Measurements from ENCODE around the gene SBNO1. TPM values are rescaled to one million over a fixed set of nuclear protein-coding genes. Genes with fewer than 3 reads are reported as not detected.

The SBNO1 gene
- total and polyA plus RNA-seq, 2 donors (not counting 3 experiments of a cell fraction or from before 2014, with no cell fraction given) = 4.8 to 34.2 TPM

DNA sequence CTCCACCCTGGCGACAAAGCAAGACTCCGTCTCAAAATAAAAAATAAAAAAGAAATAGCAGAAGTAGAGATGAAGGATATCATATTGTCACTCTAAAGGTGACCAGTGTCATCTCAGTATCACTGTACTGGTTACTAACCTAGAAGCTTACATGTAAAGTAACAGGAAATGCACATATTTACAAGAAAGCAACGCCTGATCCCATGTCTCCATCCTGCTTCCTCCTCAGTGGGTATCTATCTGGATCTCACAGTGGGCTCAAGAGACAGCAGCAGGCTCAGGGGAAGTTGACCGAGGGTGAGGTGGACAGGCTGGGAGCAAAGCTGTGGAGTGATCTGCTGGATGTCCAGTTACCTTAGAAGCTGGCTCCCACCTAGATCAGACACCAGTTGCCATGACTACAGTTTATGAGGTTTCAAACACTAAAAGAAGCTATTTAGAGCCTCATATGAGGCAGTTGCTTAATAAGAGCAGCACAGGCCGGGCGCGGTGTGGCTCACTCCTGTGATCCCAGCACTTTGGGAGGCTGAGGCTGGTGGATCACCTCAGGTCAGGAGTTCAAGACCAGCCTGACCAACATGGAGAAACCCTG, 120.9 kb downstream of the SBNO1 start:
- ChIA-PET POLR2A (no interaction called here), CTCF (no interaction called here)
- Histone ChIP-seq H3K9ac (replicated peaks; ENCODE audit: extremely low read depth, insufficient read depth, low read length) (no peak overlapping the region), H3K4me3 (replicated peaks in 1 of 3; ENCODE audit: insufficient read depth in 1 of 3, low read depth in 1 of 3, low read length in 3 of 3) (no peak overlapping the region), H3K4me1 (ENCODE audit: control insufficient read depth, extremely low read depth, insufficient read depth, low read length) (peaks cover 10% of the 10 kb centered on the region), H2AFZ (ENCODE audit: low read depth, low read length) (no peak overlapping the region), H3K27ac (ENCODE audit: insufficient read depth, low read depth, low read length) (no peak overlapping the region), H3K4me2 (ENCODE audit: insufficient read depth, low read length) (no peak overlapping the region), H3K9me1 (replicated peaks; ENCODE audit: control insufficient read depth, extremely low read depth, insufficient read depth, low read length) (no peaks in the 10 kb centered on the region), H3K36me3 (ENCODE audit: control insufficient read depth in 2 of 2, extremely low read depth in 1 of 2, insufficient read depth in 2 of 2, low read length in 2 of 2) (peaks cover 0 to 2% of the 10 kb centered on the region in 2 experiments), H3K27me3 (ENCODE audit: control insufficient read depth in 2 of 2, insufficient read depth in 2 of 2, low read length in 2 of 2) (no peaks in the 10 kb centered on the region), H3K9me3 (replicated peaks; ENCODE audit: control insufficient read depth, insufficient read depth, low read length) (no peaks in the 10 kb centered on the region), H4K20me1 (replicated peaks; ENCODE audit: control insufficient read depth, extremely low read depth, insufficient read depth, low read length) (no peaks in the 10 kb centered on the region), H3K79me2 (ENCODE audit: control insufficient read depth, insufficient read depth, low read length) (peaks cover 26% of the 10 kb centered on the region)
- dilution Hi-C loops (cut with MboI; ENCODE audit: extremely low pct_ligation_motif_present, low sequenced_read_pairs) (no loop called here), intact Hi-C loops (cut with micrococcal nuclease) (no loop called here)
- no peak for FAIRE-seq
- no peak for DNase-seq (ENCODE audit: low read depth, low spot score)
- TF ChIP-seq JUN (IDR thresholded peaks at IDR 0.05; ENCODE audit: borderline replicate concordance, insufficient read depth, insufficient read length, low read depth) = no peak
- TF ChIP-seq MYC (IDR thresholded peaks at IDR 0.05; ENCODE audit: low read depth, low read length) = no peak
- TF ChIP-seq POLR2AphosphoS5 (IDR thresholded peaks at IDR 0.05; ENCODE audit: insufficient read depth, low read depth, low read length) = no peak
- TF ChIP-seq, protein P1, sequence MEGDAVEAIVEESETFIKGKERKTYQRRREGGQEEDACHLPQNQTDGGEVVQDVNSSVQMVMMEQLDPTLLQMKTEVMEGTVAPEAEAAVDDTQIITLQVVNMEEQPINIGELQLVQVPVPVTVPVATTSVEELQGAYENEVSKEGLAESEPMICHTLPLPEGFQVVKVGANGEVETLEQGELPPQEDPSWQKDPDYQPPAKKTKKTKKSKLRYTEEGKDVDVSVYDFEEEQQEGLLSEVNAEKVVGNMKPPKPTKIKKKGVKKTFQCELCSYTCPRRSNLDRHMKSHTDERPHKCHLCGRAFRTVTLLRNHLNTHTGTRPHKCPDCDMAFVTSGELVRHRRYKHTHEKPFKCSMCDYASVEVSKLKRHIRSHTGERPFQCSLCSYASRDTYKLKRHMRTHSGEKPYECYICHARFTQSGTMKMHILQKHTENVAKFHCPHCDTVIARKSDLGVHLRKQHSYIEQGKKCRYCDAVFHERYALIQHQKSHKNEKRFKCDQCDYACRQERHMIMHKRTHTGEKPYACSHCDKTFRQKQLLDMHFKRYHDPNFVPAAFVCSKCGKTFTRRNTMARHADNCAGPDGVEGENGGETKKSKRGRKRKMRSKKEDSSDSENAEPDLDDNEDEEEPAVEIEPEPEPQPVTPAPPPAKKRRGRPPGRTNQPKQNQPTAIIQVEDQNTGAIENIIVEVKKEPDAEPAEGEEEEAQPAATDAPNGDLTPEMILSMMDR (IDR thresholded peaks at IDR 0.05; ENCODE audit: extremely low read depth in 1 of 2, insufficient read depth in 1 of 2, low read depth in 1 of 2, low read length in 2 of 2) = no peak
- TF ChIP-seq GATA2 (IDR thresholded peaks at IDR 0.05; ENCODE audit: insufficient read depth, insufficient read length, low read depth, low read length) = no peak
- TF ChIP-seq EZH2 (IDR thresholded peaks at IDR 0.05; ENCODE audit: borderline replicate concordance, low read depth, low read length, severe bottlenecking) = no peak
- no TSS peak for BruUV-seq (replicated peaks)
